ENCODE results near the gene PCDHGB5.

The PCDHGB5 gene

GRCh38 chr5:141441571-141442170 is 43.9 kb downstream of the PCDHGB5 start:
- DNase-seq (ENCODE audit: low read depth) = no peak

All from activated T-helper 1 cell treated with Interleukin-2 at 50 U/mL for 16 hours (primary cell).